ENCODE results near the gene PTPN11.
"Not testable (repeated sequence)": the region's sequence is repeated elsewhere in the genome, so short reads cannot be mapped to it uniquely, and the experiment has no call there.

PTPN11 gene

GRCh38 chr12:112489456-112489855 is 70.7 kb downstream of the PTPN11 start:
- DNase-seq, result no peak
- TF ChIP-seq POLR2A (IDR thresholded peaks at IDR 0.05; ENCODE audit: low read length), result no peak
- no peak for TF ChIP-seq GATA1 (IDR thresholded peaks at IDR 0.05; ENCODE audit: low read depth, low read length)

- DNase-seq, result no peak
- TF ChIP-seq POLR2A (IDR thresholded peaks at IDR 0.05; ENCODE audit: low read length) (no peak), GATA1 (IDR thresholded peaks at IDR 0.05; ENCODE audit: low read depth, low read length) (no peak)
Measured at GRCh38 chr12:112496496-112496895, 77.7 kb downstream of the PTPN11 start.

GRCh38 chr12:112498580-112498979 is 79.8 kb downstream of the PTPN11 start:
- TF ChIP-seq GATA1 (IDR thresholded peaks at IDR 0.05; ENCODE audit: low read depth, low read length) (no peak), POLR2A (IDR thresholded peaks at IDR 0.05; ENCODE audit: low read length) (no peak)

GRCh38 chr12:112503512-112503911 is 84.8 kb downstream of the PTPN11 start:
- DNase-seq, result no peak
- TF ChIP-seq POLR2A (IDR thresholded peaks at IDR 0.05; ENCODE audit: low read length), result no peak
- TF ChIP-seq GATA1 (IDR thresholded peaks at IDR 0.05; ENCODE audit: low read depth, low read length), result no peak

More at GRCh38 chr12:112498580-112498979, 79.8 kb downstream of the PTPN11 start:
- no peak for DNase-seq

- no peak for TF ChIP-seq GATA1 (IDR thresholded peaks at IDR 0.05; ENCODE audit: low read depth, low read length)
- no peak for TF ChIP-seq POLR2A (IDR thresholded peaks at IDR 0.05; ENCODE audit: low read length)
- no peak for DNase-seq
Measured at GRCh38 chr12:112506513-112507166, 87.9 kb downstream of the PTPN11 start.

GRCh38 chr12:112513471-112513870 is 94.7 kb downstream of the PTPN11 start:
- TF ChIP-seq GATA1 (IDR thresholded peaks at IDR 0.05; ENCODE audit: low read depth, low read length) (no peak), POLR2A (IDR thresholded peaks at IDR 0.05; ENCODE audit: low read length) (no peak)
- no peak for DNase-seq

- DNase-seq, result no peak
- TF ChIP-seq POLR2A (IDR thresholded peaks at IDR 0.05; ENCODE audit: low read length), result no peak
- no peak for TF ChIP-seq GATA1 (IDR thresholded peaks at IDR 0.05; ENCODE audit: low read depth, low read length)
Measured at GRCh38 chr12:112514456-112514855, 95.7 kb downstream of the PTPN11 start.

GRCh38 chr12:112514926-112515642 is 96.3 kb downstream of the PTPN11 start:
- no peak for DNase-seq
- TF ChIP-seq GATA1 (IDR thresholded peaks at IDR 0.05; ENCODE audit: low read depth, low read length), result no peak

GRCh38 chr12:112515868-112516267 is 97.1 kb downstream of the PTPN11 start:
- TF ChIP-seq GATA1 (IDR thresholded peaks at IDR 0.05; ENCODE audit: low read depth, low read length) (no peak), POLR2A (IDR thresholded peaks at IDR 0.05; ENCODE audit: low read length) (no peak)
- no peak for DNase-seq

- TF ChIP-seq POLR2A (IDR thresholded peaks at IDR 0.05; ENCODE audit: low read length), result no peak
- TF ChIP-seq GATA1 (IDR thresholded peaks at IDR 0.05; ENCODE audit: low read depth, low read length), result no peak
- no peak for DNase-seq
Measured at GRCh38 chr12:112517730-112518364, 99.1 kb downstream of the PTPN11 start.

- no peak for TF ChIP-seq POLR2A (IDR thresholded peaks at IDR 0.05; ENCODE audit: low read length)
- no peak for TF ChIP-seq GATA1 (IDR thresholded peaks at IDR 0.05; ENCODE audit: low read depth, low read length)
- no peak for DNase-seq
Measured at GRCh38 chr12:112518365-112518735, 99.6 kb downstream of the PTPN11 start.

GRCh38 chr12:112519841-112520340 is 101.1 kb downstream of the PTPN11 start:
- DNase-seq, result not testable (repeated sequence)

GRCh38 chr12:112523856-112524255 is 105.1 kb downstream of the PTPN11 start:
- DNase-seq, result peak in 1 of 2 experiments; percentile 32
- TF ChIP-seq GATA1 (IDR thresholded peaks at IDR 0.05; ENCODE audit: low read depth, low read length), result no peak
- no peak for TF ChIP-seq POLR2A (IDR thresholded peaks at IDR 0.05; ENCODE audit: low read length)

- TF ChIP-seq GATA1 (IDR thresholded peaks at IDR 0.05; ENCODE audit: low read depth, low read length), result no peak
- TF ChIP-seq POLR2A (IDR thresholded peaks at IDR 0.05; ENCODE audit: low read length), result no peak
- DNase-seq, result no peak
Measured at GRCh38 chr12:112524269-112524668, 105.5 kb downstream of the PTPN11 start.

Measured in erythroblast (primary cell).